Measurements from ENCODE around the gene RARRES1.

- TF ChIP-seq CTCF (IDR thresholded peaks at IDR 0.05 in 8 of 11, conservative IDR thresholded peaks at IDR 0.05 in 3 of 11) = no peak
- no peak for TF ChIP-seq POLR2A (IDR thresholded peaks at IDR 0.05)
Measured at GRCh38 chr3:158773845-158774830, 41.9 kb upstream of the RARRES1 start.
